GM19463 (cell line): ENCODE results near the gene RNF215.

Experiments
- ATAC-seq: cut with Tn5 transposase; IDR thresholded peaks from one replicate; pipeline ENCODE4 v1.9.1; 2021; ENCODE audit warnings: mild to moderate bottlenecking, moderate library complexity; ENCODE audit not compliant: unreplicated experiment

RNF215 gene

DNA sequence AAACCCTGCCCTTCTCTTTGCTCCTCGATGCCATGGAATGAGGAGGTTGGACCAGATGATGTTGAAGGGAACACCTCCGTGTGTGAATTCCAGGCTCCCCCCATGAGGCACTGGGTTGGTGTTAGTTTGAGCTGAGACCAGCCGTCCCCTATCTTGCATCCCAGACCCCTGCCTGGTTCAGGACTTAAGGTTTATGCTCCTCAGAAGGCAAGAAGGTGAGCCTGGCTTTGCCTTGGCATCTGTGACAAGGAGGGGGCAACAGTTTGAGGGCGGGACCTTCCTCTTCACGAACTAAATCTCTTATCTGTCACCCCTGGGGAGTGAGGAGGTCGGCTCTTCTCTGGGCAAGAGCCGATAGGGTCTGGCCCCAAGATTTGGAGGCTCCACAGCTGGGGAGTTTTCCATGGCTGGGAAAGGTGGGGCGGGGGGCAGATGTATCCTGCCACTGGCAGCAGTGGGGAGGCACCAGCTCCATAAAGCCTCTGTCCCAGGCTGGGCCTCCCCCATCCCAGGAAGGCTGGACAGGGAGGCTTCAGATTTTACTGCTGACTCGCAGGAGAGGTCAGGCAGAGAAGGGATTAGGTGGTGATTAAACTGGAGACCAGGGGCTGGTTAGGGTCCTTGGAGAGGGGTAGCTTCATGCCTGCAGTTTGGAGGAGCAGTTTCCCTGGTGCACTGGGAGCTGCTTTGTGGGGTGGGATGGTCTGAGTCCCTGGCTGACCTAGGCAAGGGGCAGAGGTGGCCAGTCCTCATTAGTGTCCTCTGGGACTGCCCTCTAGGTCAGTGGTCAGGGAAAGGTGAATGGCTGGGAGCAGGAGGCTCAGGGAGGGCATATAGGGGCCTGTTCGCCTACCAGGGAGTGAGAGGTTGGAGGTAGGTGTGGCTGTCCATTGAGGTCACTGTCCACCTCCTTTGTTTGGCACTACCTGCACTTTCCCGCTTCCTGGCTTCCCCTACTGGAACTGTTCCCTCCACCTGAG is 10.7 kb upstream of the RNF215 start:
- no peak for ATAC-seq

GRCh38 chr22:30396871-30397655 is 9.9 kb upstream of the RNF215 start, which contains the start of gene SEC14L2:
Gene SEC14L2 (plus strand): TSS chr22:30397018. CDS start chr22:30397117, 99 bp downstream.
- no peak for ATAC-seq

DNA sequence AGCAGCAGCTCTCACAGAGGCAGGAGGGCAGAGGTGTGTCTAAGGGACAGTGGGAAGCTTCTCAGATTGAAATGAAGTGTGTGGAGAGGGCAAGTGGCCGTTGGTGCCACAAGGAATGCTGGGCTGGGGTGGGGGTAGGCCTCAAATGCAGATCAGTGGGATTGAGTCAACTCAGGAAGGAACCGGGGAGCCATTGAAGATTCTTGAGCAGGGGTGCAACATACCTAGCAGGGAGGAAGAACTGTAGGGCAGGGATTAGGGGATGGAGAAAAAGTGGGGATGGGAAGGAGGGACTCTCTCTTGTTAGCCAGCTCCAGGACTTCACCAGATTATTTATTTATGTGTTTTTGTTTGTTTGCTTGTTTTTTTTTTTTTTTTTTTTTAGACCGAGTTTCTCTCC is 6.7 kb upstream of the RNF215 start:
- ATAC-seq, result no peak

DNA sequence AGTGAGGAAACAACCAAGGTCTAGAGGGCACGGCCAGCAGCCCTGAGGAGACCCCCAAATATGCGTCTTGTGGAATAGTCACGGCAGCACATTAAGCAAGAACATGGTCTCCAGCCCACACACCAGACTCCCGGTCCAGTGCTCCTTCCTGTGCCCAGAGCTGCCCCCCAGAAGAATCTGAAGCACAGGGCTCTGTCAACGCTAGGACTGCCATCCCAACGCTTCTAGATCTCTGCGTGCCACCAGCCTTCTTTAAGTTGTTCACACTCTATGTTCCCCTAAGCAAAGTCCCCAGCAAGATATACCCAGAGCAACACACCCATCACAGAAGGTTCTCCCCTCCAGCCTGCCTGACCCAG is 6.1 kb upstream of the RNF215 start:
- ATAC-seq, result no peak

- no peak for ATAC-seq
These were observed 5.6 kb upstream of the RNF215 start for GRCh38 chr22:30392661-30393321.

DNA sequence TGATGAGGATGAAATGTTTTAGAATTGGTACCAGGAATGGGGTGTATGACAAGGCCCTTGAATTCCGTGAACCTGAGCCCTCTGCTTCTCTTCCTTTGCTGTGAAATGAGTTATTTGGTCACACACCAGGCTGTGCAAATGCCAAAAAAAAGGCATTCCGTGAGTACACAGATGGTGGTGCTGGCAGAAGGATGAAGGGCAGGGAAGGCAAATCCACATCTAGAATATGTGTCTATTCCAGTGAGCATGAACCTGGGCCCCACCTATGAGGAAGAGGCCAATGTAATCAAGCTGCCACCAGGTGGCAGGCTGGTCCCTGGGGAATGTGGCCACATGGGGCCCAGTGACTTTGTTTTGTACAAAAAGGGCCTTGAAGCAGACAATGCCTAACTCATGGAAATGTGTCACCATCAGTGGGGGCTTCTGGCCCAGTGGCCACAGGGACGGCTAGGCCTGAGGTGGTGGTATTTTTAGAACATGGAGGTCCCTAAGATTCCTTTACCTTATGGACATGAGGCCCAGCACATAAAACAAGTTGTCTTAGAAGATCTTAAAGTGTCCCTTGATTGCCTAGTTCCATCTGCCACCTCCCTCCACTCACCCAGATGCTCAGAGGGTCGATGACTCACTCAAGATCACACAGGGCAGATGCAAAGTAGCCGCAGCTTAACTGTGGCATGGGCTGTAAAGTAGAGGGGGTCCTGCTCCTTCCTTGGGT is 3.9 kb upstream of the RNF215 start:
- no peak for ATAC-seq

DNA sequence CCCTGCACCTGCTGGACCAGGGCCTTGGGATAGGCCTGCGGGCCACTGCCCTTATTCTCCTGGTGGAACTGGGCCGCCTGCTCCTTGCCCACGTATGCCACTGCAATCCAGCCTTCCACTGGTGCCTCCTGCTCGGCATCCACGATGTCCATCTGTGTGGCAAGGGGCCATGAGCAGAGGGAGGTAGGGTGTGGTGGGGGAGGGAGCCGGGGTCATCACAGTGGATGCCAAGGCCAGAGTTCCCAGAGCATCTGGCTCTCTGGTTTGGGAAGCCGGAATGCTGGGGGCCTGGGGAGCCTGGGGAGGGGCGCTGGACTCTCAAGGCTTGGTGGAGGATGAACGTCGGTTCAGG is 627 bp downstream of the RNF215 start:
- no peak for ATAC-seq

DNA sequence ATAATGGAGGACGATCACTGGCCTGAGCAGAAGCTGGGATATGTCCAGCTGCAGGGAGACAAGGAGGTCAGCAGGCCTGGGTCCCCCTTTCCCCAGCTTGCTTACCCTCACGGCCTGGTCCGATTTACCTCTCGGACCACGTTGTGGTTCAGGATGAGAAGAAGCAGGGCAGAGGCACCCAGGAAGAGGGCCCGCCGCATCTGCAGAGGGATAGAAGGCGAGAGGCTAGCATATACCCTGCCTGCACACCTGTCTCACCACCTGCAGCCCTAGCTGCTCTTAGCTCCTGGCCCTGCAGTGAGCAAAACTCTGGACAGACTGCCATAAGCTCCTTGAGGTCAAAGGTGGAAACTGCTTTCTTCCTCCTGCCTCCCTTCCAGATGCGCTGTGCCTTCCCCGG is 1.3 kb downstream of the RNF215 start:
- ATAC-seq, result no peak

- ATAC-seq, result no peak
These were observed 4.2 kb downstream of the RNF215 start for GRCh38 chr22:30383061-30383460.

DNA sequence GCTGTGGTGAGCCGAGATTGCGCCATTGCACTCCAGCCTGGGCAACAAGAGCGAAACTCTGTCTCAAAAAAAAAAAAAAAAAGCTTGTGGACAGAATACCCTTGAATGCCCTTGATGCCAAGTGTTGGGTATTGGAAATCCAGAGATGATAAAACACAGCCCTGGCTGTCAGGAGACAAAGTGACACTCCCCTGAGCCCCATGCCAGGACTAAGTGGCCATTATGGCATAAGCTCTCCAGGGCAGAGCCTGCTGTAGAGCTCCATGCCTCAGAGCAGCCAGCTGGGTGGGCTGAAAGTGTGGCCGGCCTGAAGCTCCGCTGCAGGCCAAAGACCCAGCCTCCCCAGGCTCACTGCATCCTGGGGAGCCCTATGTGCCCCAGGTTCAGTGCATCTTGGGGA is 4.9 kb downstream of the RNF215 start:
- no peak for ATAC-seq

DNA sequence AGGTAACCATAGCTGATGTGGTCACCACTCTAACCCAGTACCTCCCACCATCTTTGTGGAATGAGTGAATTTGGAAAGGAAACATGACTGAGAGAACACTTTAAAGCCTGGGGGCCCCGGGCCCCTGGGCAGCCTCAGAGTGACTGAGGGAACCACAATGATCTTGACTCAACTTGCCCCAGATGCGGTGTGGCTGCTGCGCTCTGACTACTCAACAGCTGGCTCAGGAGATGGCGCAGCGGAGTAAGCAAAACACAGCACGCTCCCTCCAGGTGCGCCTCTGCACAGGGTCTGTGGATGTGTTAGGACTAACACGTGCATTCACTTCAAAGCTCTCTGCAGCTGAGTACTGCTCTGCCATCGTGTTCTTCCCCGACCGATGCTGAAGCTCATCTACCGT is 5.9 kb downstream of the RNF215 start:
- ATAC-seq, result no peak

DNA sequence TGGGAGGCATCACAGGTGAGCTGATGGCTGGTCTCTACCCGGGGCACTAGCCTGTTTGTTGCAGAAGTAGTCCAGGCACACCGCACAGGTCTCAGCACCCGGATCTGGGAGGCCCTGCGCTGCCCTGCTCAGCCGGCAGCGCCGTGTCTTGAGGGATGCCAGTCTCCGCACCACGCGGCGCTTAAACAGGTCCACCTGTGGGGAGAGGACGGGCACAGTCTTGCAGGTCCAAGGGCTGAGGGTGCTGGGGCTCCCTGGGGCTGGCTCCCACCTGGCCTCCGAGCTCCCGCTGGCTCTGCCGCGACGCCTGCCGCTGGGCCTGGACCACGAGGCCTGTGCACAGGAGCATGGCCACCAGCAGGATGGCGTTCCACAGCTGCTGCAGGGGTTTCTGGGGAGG is 7.2 kb downstream of the RNF215 start:
- no peak for ATAC-seq

GRCh38 chr22:30375312-30375849 is 11.8 kb downstream of the RNF215 start:
- ATAC-seq, result no peak

DNA sequence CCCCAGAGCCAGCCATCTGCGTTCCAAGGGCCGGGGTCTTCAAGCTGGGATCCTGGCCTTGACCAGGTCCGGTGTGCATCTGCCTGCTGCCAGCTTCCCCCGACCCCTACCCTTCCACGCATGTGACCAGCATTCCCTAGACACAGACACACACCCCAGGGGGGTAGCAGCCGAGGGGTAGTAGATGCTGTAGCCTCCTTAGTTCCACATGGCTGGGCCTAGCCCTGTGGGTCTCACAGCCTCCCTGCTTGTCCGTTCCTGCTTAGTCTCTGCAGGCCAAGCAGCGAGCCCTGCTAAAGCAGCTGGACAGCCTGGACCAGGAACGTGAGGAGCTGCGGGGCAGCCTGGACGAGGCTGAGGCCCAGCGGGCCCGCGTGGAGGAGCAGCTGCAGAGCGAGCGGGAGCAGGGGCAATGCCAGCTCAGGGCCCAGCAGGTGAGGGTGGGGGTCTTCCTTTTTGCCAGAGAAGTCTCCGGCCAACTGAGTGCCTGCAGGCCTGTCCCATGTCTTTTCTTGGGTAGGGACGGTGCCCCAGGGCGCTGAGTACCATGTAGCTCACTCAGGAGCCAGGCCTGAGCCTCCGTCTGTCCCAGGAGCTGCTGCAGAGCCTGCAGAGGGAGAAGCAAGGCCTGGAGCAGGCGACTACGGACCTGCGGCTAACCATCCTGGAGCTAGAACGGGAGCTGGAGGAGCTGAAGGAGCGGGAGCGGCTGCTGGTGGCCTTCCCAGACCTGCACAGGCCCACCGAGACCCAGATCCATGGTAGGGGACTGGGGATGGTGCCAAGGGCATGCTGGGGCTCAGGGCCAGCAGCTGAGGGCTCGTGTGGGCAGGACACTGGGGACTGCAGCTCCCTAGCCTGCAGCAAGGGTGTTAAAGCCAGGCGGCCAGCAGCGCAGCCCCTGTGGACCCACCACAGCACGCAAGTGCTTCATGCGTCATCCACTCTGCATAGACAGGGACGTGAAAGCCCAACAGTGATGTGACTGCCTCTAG is 13.6 kb downstream of the RNF215 start:
- ATAC-seq, result no peak

DNA sequence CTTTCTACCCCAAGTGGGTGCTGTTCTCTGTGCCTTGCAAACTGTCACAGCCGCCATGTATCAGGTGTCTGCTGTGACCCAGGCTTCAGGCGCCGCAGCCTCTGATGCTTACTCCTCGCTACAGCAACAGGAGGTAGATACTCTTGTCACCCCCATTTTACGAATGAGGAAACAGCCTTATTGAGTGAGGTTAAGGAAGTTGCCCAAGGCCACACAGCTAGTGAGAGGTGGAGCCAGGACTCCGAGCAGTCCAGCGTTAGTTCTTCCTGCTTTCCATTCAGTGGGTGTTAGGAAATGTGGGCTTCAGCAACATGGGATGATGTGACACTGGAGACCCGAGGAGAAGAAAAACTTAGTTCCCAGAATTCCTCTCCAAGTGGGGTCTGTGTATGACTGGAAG is 14.3 kb downstream of the RNF215 start:
- ATAC-seq, result no peak

- no peak for ATAC-seq
These were observed 15.2 kb downstream of the RNF215 start for GRCh38 chr22:30371981-30372380.

DNA sequence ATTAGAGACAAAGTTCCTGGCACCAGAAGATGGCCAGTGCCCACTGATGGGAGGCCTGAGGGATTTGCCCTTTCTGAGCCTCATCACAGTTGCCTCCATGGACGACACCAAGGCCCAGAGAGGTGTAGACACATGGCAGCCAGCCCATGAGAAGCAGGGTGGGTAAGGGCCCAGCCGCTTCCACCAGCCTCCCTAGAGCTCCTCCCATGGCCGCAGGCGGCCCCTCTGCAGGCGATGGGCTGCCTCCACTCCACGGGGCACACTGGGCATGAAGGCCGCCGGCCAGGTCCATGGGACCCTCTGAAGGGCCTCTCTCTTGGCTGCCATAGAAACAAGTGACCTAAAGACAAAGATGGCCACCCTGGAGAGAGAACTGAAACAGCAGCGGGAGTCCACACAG is 15.9 kb downstream of the RNF215 start:
- no peak for ATAC-seq

DNA sequence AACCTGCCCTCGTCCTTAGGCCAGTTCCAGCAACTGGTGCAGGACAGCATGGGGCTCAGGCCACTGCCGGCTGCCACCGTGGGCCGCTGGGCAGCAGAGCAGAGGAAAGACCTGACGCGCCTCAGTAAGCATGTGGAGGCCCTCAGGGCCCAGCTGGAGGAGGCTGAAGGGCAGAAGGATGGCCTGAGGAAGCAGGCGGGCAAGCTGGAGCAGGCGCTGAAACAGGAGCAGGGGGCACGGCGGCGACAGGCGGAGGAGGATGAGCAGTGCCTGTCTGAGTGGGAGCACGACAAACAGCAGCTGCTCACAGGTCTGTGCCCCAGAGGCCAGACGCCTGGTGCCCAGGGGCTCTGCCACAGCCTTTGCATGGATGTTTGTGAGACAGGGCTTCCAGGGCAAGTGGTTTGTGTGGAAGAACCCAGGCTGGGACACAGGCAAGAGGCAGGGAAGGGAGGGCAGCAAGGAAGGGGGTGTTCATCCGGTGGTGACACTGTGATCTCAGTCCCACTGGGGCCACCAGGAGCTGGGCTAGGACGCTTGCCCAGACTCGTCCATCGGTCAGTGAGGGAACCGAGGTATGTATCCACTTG is 16.5 kb downstream of the RNF215 start:
- no peak for ATAC-seq

DNA sequence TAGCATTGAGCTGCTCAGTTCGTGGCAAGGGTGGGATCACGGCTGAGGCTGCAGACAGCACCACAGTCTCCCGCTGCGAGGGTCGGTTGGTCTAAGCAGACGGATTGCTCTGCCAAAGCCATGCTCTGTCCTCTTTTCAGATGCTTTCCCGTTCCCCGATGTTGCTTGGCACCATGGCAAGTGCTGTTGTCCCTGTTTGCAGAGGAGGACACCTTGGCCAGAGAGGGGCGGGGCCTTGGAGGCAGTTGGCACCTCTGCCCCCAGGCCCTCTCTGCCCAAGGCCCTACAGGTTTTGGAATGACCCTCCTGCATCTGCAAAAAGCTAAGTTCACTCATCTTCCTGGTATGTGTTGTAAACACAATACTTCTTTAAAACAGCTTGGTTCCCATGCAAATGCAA is 18.8 kb downstream of the RNF215 start:
- no peak for ATAC-seq
